Mononuclear cell (primary cell): Measurements from ENCODE around the gene AQP7. TPM values are rescaled to one million over a fixed set of nuclear protein-coding genes. Genes with fewer than 3 reads are reported as not detected.
"Not testable (repeated sequence)": the region's sequence is repeated elsewhere in the genome, so short reads cannot be mapped to it uniquely, and the experiment has no call there.

Experiments used
- H3K27me3 ChIP-seq: 2 replicates; pipeline ENCODE4 v1.6.0; 2011; ENCODE audit warnings: low read length, control low read depth; ENCODE audit not compliant: insufficient read depth
- H3K4me1 ChIP-seq: 2 replicates; pipeline ENCODE4 v1.5.1; 2011; ENCODE audit warnings: mild to moderate bottlenecking, low read length, control low read depth; ENCODE audit not compliant: insufficient read depth
- H3K4me3 ChIP-seq: 2 replicates; pipeline ENCODE4 v1.5.1; 2011; ENCODE audit warnings: mild to moderate bottlenecking, low read length, moderate library complexity
- H3K9me3 ChIP-seq: 2 replicates; pipeline ENCODE4 v1.5.1; 2011; ENCODE audit warnings: low read depth, mild to moderate bottlenecking, control low read depth, low read length
- total RNA-seq: library from RNA; depleted of rRNA; stranded (reverse); fragments of >200 nt; gene quantifications from one replicate; pipeline ENCODE4 v1.2.3, GENCODE V29; 2012

The AQP7 gene
- total RNA-seq, 1 donor = 0.21 TPM

DNA sequence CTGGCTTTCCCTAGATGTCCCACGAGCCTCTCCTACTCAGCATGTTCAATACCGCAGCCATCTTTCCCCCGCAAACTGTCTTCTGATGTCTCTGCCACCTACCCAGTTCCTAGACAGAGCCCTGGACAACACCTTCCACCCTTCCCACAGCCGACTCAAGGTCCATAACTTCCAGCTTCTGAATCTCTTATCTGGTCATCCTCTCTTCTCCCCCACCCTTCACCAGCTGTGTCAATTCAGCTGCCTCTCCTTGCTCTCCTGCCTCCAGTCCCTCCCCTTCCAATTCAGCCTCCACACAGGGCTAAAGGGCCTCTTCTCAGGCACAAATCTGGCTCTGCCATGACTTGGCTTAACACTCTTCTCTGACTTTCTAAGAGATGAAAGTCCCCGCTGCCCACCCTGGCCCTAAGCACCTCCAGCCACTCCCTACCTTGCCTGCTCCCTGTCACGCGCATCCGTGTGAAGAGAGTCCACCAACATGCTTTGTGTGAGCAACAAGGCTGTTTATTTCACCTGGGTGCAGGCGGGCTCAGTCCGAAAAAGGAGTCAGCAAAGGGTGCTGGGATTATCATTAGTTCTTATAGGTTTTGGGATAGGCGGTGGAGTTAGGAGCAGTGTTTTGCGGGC is 25.2 kb downstream of the AQP7 start:
- Histone ChIP-seq H3K9me3 (no peaks in the 10 kb centered on the region), H3K4me3 (no peak overlapping the region), H3K4me1 (peaks cover 10% of the 10 kb centered on the region), H3K27me3 (no peaks in the 10 kb centered on the region)

DNA sequence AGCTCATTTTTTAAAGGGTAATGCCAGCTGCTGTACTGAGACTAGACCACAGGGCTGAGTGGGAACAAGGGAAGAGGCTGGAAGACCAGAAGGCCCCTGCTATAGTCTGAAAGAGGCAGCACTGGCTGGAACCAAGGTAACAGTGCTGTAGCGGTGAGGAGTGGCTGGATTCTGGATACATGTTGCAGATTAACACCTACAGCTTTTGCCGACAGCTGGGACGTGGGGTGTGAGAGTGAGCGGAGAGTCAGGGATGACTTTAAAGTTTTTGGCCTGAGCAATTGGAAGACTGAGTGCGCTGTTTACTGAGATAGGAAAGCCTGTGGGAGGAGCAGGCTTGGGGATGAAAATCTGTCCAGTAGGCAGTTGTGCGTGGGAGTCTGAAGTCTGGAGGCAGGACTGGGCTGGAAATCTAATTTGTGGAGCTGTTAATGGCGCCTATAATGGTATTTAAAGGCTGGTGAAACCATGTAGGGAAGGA is 26.5 kb downstream of the AQP7 start:
- Histone ChIP-seq H3K9me3 (no peaks in the 10 kb centered on the region), H3K4me1 (peaks cover 10% of the 10 kb centered on the region), H3K27me3 (no peaks in the 10 kb centered on the region), H3K4me3 (no peak overlapping the region)

DNA sequence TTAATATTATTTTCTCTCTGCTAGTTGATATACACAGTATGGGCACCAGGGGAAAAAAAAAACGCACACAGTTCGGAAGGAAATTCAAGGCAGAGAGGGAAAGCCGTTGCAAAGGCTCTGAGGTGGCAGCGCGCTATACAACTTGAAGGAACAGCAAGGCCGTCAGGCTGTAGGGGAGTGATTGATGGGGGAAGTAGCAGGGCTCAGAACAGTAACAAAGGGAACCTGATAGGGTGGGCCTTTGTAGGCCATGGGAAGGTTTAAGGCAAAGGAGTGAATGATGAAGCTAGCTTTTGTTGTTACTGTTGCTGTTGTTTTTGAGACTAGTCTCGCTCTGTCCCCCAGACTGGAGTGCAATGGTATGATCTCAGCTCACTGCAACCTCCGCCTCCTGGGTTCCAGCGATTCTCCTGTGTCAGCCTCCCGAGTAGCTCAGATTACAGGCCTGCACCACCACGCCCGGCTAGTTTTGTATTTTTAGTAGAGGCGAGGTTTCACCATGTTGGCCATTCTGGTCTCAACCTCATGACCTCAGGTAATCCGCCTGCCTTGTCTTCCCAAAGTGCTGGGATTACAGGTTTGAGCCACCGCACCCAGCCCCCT is 27.0 kb downstream of the AQP7 start:
- Histone ChIP-seq H3K27me3 (no peaks in the 10 kb centered on the region), H3K9me3 (no peaks in the 10 kb centered on the region), H3K4me3 (no peak overlapping the region), H3K4me1 (peaks cover 10% of the 10 kb centered on the region)

- no peaks in the 10 kb centered on the region for H3K9me3 ChIP-seq
- H3K4me1 ChIP-seq = peaks cover 10% of the 10 kb centered on the region
- no peak overlapping the region for H3K4me3 ChIP-seq
- no peaks in the 10 kb centered on the region for H3K27me3 ChIP-seq
Observed at GRCh38 chr9:33374634-33375237, 27.6 kb downstream of the AQP7 start.

- Histone ChIP-seq H3K9me3 (no peaks in the 10 kb centered on the region), H3K27me3 (no peaks in the 10 kb centered on the region), H3K4me1 (peaks cover 10% of the 10 kb centered on the region), H3K4me3 (no peak overlapping the region)
Observed at GRCh38 chr9:33374190-33374589, 28.2 kb downstream of the AQP7 start.

GRCh38 chr9:33372900-33373299 is 29.5 kb downstream of the AQP7 start:
- H3K9me3 ChIP-seq = no peaks in the 10 kb centered on the region
- no peaks in the 10 kb centered on the region for H3K27me3 ChIP-seq
- H3K4me3 ChIP-seq = no peak overlapping the region
- peaks cover 10% of the 10 kb centered on the region for H3K4me1 ChIP-seq

DNA sequence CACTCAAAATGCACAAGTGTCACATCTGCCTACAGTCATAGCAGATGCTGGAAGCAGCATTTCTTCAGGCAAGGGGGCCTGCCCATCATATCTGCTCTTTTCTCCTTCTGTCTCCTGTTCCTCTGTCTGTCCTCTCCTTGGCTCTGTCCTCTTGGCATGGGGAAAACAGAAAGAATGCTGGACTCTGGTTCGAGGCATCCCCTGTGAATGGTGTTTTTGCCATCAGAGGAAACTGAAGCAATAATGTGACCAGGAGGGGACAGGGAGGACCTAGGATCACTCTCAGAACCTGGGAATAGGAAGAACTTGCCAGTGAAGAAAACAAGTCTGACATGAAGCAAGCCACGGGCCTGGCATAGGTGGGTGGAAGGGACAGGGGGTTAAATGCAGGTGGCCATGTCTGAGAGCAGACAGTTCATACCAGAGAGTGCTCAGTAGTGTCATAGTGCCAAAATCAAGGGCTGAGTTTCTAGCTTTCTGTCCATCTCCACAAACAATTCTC is 35.3 kb downstream of the AQP7 start:
- Histone ChIP-seq H3K9me3 (no peaks in the 10 kb centered on the region), H3K27me3 (no peaks in the 10 kb centered on the region), H3K4me1 (no peaks in the 10 kb centered on the region), H3K4me3 (no peak overlapping the region)

DNA sequence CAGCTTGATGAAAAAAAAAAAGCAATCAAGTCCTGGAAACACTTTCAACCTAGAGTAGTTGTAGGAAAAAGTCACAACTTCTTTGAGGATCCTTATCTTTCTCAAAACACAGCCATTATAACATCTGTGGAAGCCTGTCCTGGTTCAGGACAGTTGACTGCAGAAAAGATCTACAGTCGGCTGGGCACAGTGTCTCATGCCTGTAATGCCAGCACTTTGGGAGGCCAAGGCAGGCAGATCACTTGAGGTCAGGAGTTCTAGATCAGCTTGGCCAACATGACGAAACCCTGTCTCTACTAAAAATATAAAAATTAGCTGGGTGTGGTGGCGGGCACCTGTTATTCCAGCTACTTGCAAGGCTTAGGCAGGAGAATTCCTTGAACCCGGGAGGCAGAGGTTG is 37.6 kb downstream of the AQP7 start:
- H3K4me1 ChIP-seq, H3K4me3 ChIP-seq, H3K9me3 ChIP-seq, H3K27me3 ChIP-seq: not testable (repeated sequence)

GRCh38 chr9:33364127-33364526 is 38.2 kb downstream of the AQP7 start:
- no peaks in the 10 kb centered on the region for H3K27me3 ChIP-seq
- no peaks in the 10 kb centered on the region for H3K4me1 ChIP-seq
- H3K9me3 ChIP-seq = no peaks in the 10 kb centered on the region
- H3K4me3 ChIP-seq = no peak overlapping the region

DNA sequence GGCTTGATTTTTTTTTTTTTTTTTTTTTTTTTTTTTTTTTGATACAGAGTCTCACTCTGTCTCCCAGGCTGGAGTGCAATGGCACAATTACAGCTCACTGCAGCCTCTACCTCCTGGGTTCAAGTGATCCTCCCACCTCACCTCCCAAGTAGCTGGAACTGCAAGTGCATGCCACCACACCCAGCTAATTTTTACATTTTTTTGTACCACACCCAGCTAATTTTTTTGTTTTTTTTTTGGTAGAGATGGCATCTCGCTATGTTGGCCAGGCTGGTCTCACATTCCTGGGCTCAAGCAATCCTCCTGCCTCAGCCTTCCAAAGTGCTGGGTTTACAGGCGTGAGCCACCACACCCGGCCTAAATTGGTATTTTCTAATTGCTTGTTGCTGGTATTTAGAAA is 43.7 kb downstream of the AQP7 start:
- not testable (repeated sequence) for H3K4me1 ChIP-seq, H3K4me3 ChIP-seq, H3K9me3 ChIP-seq, H3K27me3 ChIP-seq

- Histone ChIP-seq H3K4me1 (no peaks in the 10 kb centered on the region), H3K9me3 (no peaks in the 10 kb centered on the region), H3K4me3 (no peak overlapping the region), H3K27me3 (no peaks in the 10 kb centered on the region)
Observed at GRCh38 chr9:33355933-33356332, 46.4 kb downstream of the AQP7 start.

- Histone ChIP-seq H3K27me3 (no peaks in the 10 kb centered on the region), H3K4me1 (no peaks in the 10 kb centered on the region), H3K4me3 (no peak overlapping the region), H3K9me3 (no peaks in the 10 kb centered on the region)
Observed at GRCh38 chr9:33354651-33355211, 47.6 kb downstream of the AQP7 start.

DNA sequence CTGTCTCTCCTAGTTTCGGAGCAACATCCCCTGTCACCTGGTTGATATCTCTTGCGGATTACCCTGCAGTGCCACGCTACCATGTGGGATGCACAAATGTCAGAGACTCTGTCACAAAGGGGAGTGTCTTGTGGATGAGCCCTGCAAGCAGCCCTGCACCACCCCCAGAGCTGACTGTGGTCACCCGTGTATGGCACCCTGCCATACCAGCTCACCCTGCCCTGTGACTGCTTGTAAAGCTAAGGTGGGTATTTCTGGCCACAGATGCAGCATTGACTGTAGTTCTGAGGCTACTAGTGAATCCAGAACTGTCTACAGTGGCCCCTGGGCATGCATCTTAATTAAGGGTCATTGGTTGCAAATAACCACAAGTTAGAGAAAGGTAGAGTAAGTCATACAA is 50.8 kb downstream of the AQP7 start:
- Histone ChIP-seq H3K4me1 (no peaks in the 10 kb centered on the region), H3K9me3 (no peaks in the 10 kb centered on the region), H3K27me3 (no peaks in the 10 kb centered on the region), H3K4me3 (no peak overlapping the region)

GRCh38 chr9:33350310-33350709 is 52.1 kb downstream of the AQP7 start:
- Histone ChIP-seq H3K27me3 (no peaks in the 10 kb centered on the region), H3K4me3 (no peak overlapping the region), H3K4me1 (no peaks in the 10 kb centered on the region)

DNA sequence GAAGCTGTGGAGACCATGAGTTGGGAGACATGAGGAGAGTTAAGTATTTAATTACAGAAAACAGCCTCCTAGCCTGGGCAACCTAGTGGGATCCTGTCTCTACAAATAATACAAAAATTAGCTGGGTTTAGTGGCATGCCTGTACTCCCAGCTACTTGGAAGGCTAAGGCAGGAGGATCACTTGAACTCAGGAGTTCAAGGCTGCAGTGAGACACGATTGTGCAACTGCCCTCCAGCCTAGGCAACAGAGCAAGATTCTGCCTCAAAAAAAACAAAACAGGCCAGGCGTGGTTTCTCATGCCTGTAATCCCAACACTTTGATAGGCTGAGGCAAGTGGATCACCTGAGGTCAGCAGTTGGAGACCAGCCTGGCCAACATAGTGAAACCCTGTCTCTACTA is 52.6 kb downstream of the AQP7 start:
- H3K27me3 ChIP-seq = no peaks in the 10 kb centered on the region
- no peaks in the 10 kb centered on the region for H3K4me1 ChIP-seq
- H3K9me3 ChIP-seq = no peaks in the 10 kb centered on the region
- no peak overlapping the region for H3K4me3 ChIP-seq

More at GRCh38 chr9:33350310-33350709, 52.1 kb downstream of the AQP7 start:
- H3K9me3 ChIP-seq = no peaks in the 10 kb centered on the region
